Endothelial cell (in vitro differentiated cells): ENCODE measurements around the gene DCN. TPM values are rescaled to one million over a fixed set of nuclear protein-coding genes. Genes with fewer than 3 reads are reported as not detected.

Experiments used
- DNase-seq: peaks from one replicate; pipeline ENCODE4 v3.0.0; 2021; ENCODE audit warnings: low spot score
- H3K27ac Mint-ChIP-seq: one replicate; pipeline ENCODE4 v1.8.0; 2021; ENCODE audit warnings: mixed read lengths, inconsistent platforms; ENCODE audit not compliant: unreplicated experiment
- H3K27me3 Mint-ChIP-seq: one replicate; pipeline ENCODE4 v1.8.0; 2021; ENCODE audit warnings: mild to moderate bottlenecking, moderate library complexity, mixed read lengths, inconsistent platforms; ENCODE audit not compliant: unreplicated experiment
- H3K36me3 Mint-ChIP-seq: one replicate; pipeline ENCODE4 v1.8.0; 2021; ENCODE audit warnings: mild to moderate bottlenecking, low read depth, mixed read lengths, inconsistent platforms; ENCODE audit not compliant: unreplicated experiment
- H3K4me1 Mint-ChIP-seq: one replicate; pipeline ENCODE4 v1.8.0; 2021; ENCODE audit warnings: mild to moderate bottlenecking, mixed read lengths, inconsistent platforms; ENCODE audit not compliant: unreplicated experiment
- H3K4me3 Mint-ChIP-seq: one replicate; pipeline ENCODE4 v1.8.0; 2021; ENCODE audit warnings: mild to moderate bottlenecking, mixed read lengths, inconsistent platforms; ENCODE audit not compliant: unreplicated experiment
- H3K9me3 Mint-ChIP-seq: one replicate; pipeline ENCODE4 v1.8.0; 2021; ENCODE audit warnings: mixed read lengths, inconsistent platforms; ENCODE audit not compliant: unreplicated experiment
- total RNA-seq: library from RNA; stranded (reverse); fragmentation: NEBNext Ultra II Directional; extraction: Animal tissue kit (Norgen Biotek cat#: 25700); gene quantifications from one replicate; pipeline ENCODE4 v1.2.1, GENCODE V29; 2021; ENCODE audit not compliant: unreplicated experiment
- TF ChIP-seq, protein P1 (sequence below): fragments of 200-600 bp; sonication (generic); IDR thresholded peaks from one replicate; pipeline ENCODE4 v1.5.0; 2021; ENCODE audit warnings: antibody characterized with exemption; ENCODE audit not compliant: unreplicated experiment

Gene DCN
- total RNA-seq, 1 donor from 2014 or later, result not detected

DNA sequence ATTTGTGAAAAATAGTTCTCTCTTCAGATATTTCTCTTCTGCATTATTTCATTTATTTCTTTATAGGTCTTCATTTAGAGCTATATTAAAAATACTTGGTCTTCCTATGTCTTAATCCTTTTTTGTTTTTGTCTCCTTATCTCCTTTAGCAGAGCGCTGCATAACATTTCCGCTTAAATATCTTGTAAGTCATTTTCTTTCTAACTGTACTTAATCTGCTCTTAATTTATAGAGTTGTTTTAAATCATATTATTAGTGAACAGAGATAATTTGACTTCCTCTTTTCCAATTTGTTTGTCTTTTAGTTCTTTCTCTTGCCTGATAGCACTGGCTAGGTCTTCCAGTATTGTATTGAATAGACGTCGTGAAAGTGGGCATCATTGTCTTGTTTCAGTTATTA lies 89.3 kb downstream of the DCN start:
- peaks cover 8% of the 10 kb centered on the region for H3K36me3 Mint-ChIP-seq
- no peak for DNase-seq
- H3K27ac Mint-ChIP-seq, result no peak overlapping the region
- H3K27me3 Mint-ChIP-seq, result peaks cover 2% of the 10 kb centered on the region
- no peak overlapping the region for H3K4me3 Mint-ChIP-seq
- TF ChIP-seq, protein P1, sequence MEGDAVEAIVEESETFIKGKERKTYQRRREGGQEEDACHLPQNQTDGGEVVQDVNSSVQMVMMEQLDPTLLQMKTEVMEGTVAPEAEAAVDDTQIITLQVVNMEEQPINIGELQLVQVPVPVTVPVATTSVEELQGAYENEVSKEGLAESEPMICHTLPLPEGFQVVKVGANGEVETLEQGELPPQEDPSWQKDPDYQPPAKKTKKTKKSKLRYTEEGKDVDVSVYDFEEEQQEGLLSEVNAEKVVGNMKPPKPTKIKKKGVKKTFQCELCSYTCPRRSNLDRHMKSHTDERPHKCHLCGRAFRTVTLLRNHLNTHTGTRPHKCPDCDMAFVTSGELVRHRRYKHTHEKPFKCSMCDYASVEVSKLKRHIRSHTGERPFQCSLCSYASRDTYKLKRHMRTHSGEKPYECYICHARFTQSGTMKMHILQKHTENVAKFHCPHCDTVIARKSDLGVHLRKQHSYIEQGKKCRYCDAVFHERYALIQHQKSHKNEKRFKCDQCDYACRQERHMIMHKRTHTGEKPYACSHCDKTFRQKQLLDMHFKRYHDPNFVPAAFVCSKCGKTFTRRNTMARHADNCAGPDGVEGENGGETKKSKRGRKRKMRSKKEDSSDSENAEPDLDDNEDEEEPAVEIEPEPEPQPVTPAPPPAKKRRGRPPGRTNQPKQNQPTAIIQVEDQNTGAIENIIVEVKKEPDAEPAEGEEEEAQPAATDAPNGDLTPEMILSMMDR, result no peak
- H3K9me3 Mint-ChIP-seq, result peaks cover 14% of the 10 kb centered on the region
- H3K4me1 Mint-ChIP-seq, result no peaks in the 10 kb centered on the region

DNA sequence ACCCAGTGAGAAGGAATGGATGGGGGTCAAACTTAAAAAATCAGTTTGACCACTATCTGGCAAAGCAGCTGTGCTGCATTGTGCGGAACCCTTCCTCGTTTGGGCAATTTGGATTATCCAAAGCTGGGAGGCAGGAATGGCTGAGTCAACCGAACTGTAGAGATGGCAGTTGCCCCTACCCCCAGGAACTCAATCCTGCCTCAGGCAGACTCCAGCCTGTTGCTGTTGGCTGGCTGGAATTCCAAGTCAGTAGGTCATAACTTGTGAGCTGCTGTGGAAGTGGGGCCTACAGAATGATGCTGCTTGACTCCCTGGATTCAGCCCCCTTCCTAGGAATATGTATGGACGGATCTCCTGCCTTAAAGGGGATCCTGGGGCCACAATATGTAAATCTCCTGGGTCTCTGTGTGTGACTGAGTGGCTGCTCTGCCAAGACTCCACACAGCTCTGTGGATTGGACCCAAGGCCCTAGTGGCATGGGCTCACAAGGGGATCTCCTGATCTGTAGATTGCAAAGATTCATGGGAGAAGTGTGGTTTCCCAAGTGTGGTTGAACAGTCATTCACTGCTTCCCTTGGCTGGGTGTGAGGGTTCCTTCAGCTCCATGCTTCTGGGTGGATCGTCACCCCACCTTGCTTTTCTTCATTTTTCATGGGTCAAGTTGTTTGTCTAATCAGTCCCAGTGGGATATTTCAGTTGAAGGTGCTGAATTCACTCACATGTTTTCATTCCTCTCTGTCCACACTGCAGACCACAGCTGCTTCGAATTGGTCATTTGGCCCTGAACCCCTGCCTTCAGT lies 90.5 kb downstream of the DCN start:
- no peak for DNase-seq
- Mint-ChIP-seq H3K9me3 (peaks cover 14% of the 10 kb centered on the region), H3K4me1 (no peaks in the 10 kb centered on the region), H3K36me3 (peaks cover 8% of the 10 kb centered on the region), H3K27ac (no peak overlapping the region), H3K27me3 (peaks cover 2% of the 10 kb centered on the region), H3K4me3 (no peak overlapping the region)
- TF ChIP-seq, protein P1, result no peak

Other genes starting within 250 kb of the DCN start
- gene CCER1, start 227.6 kb downstream of the DCN start, total RNA-seq, result not detected
- not detected for gene EPYC, start 177.8 kb downstream of the DCN start, total RNA-seq
- gene KERA, start 124.8 kb downstream of the DCN start, total RNA-seq, result not detected
- gene LUM, start 71.3 kb downstream of the DCN start, total RNA-seq, result 0.18 TPM